SK-MEL-5 (cell line): ENCODE results near the gene TBC1D1. TPM values are rescaled to one million over a fixed set of nuclear protein-coding genes. Genes with fewer than 3 reads are reported as not detected.

Experiments used
- DNase-seq: peaks from one replicate; pipeline ENCODE4 v3.0.0-alpha.2; 2016; ENCODE audit warnings: low read depth, low spot score
- in situ Hi-C: cut with HindIII; loops from 2 replicates; pipeline ENCODE4 v1.10.0; 2016; ENCODE audit warnings: low sequenced_read_pairs, high pct_unique_total_duplicates, low pct_unique_long_range_greater_than_20kb
- polyA plus RNA-seq, 2 experiments: library from polyadenylated mRNA; depleted of rRNA; stranded (reverse); fragments of >200 nt; gene quantifications; 2 replicates each; pipeline ENCODE4 v1.2.3, GENCODE V29; 2015
- total RNA-seq: library from RNA; depleted of rRNA; stranded (reverse); fragments of >200 nt; shearing (Covaris generic); gene quantifications from 2 replicates; pipeline ENCODE4 v1.2.3, GENCODE V29; 2014; rRNA removed

TBC1D1 gene
- total RNA-seq = 51.9 and 54.9 TPM in 2 replicates
- 46.0 and 63.2 TPM in 2 replicates for polyA plus RNA-seq (2015; cell fraction: cytosol; rRNA removed)
- 37.0 and 37.2 TPM in 2 replicates for polyA plus RNA-seq (2015; cell fraction: nucleus; rRNA removed)

DNA sequence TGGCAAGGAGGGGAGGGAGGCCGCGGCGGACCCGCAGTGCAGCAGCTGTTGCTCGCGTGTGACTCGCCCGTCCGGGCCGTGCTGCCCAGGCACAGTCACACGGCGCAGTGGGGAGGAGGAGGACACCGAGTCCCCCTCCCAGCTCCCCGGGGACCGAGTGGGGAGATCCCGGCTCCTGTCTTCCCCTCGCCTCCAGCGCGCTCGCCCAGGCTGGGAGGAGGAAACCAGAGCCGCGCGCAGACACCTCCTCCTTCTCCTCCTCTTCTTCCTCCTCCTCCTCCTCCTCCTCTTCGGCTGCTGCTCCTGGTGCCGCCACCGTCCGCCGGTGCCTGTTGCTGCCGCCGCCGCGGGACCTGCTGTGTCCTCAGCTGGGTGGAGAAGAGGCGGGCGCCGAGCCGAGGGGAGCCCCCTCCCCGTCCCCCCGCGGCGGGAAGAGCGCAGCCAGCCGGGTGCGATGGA is at the start of gene TBC1D1:
Gene TBC1D1 (plus strand): TSS at position 284 of the 459 bp plus-strand sequence. CDS start 11,012 bp downstream, outside the sequence.
- no peak for DNase-seq
- in situ Hi-C loops = no loop called here

- in situ Hi-C loops = no loop called here
- no peak for DNase-seq
Measured at GRCh38 chr4:37844204-37844603, 46.7 kb upstream of the TBC1D1 start.

DNA sequence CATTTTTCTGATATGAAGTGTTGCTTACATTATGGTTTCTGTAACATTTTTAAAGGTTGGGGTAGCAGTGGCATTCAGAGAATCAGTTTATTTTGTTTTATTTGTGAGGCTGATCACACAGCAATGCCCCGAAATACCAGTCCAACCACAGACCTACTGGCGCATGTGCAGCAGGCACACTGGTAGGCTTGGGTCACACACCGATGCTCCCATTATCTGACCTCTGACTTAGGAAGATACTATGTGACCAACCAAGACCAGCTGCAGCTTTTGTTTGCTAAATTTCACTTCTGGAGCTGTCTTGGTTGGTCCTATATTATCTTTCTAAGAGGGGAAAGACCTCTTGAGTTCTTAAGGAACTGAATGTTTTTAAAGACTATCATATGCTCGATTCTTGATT is 45.7 kb upstream of the TBC1D1 start:
- in situ Hi-C loops = no loop called here
- DNase-seq = no peak

DNA sequence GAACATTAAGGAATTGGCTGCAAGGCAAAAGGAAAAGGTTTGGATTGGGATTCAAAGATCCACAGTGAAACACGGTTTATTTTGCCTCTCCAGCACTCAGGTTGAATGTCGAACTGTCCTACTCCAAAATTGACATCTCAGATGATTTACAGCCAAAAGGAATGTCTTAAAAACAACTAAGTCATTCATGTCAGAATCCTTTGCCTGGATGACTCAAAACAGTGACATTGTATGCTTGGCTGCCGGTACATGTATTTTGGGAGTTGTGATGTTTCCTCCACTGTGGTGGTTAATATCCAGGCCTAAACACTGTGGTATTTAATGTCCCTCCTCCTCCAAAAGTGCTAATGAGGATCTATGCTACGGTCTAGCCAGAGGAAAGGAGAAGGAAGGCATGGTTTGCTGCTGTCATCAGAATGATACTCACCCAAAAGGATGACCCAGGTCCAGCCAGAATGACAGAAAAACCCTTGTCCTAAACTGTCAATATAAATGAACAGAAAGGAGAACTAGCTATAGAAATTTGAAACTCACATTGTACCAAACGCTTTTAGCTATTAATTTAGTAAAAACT is 43.5 kb upstream of the TBC1D1 start:
- in situ Hi-C loops = no loop called here
- peak; percentile 56 for DNase-seq

DNA sequence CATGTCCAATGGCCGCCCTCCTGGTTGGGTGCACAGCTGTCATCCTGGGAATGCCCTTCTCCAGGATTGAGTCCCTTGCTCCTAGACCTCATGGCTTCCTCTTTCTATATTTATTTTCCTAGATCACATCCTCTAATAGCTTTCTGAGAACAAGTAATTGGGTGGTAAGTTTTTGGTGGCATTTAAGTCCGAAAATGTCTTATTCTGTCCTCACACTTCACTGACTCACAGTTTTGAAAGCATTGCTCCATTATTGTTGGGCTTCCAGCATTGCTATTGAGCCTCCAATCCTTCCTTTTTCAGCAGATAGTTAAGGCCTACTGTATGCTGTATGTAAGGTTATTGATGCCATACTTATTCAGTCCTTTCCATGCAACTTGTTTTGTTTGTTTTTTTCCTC is 38.5 kb upstream of the TBC1D1 start:
- in situ Hi-C loops = no loop called here
- DNase-seq = no peak

DNA sequence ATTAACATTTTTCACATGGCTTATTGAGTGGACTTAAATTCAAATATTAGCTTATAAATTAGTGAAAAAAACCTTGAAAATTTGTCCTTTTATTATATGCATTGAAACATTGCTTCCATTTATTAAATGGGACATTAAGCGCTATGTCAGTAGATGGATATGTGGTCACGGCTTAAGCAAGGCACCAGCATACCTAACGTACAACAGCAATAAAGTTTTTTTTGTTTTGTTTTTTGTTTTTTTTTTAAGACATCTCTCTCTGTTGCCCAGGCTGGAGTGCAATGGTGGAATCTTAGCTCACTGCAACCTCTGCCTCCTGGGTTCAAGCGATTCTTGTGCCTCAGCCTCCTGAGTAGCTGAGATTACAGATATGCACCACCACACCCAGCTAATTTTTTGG is 32.8 kb upstream of the TBC1D1 start:
- DNase-seq = no peak
- in situ Hi-C loops = no loop called here

DNA sequence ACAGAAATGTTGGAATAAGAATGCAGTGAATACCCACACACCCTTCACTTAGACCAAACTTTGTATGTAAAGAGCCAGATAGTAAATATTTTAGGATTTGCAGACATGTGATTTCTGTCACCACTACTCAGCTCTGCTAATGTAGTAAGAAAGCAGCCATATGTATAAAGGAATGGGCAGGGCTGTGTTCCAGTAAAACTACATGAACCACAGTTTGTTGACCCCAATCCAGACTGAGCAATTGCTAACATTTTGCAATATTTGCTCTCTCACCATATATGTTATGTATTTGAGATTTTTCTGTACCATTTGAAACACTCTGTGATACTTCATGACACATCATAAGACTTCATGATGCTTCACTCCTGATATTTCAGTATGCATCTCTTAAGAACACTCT is 32.0 kb upstream of the TBC1D1 start:
- in situ Hi-C loops = no loop called here

GRCh38 chr4:37860266-37860665 is 30.6 kb upstream of the TBC1D1 start:
- no peak for DNase-seq
- in situ Hi-C loops = no loop called here

More for the DNA sequence above, 32.0 kb upstream of the TBC1D1 start:
- no peak for DNase-seq

- in situ Hi-C loops = no loop called here
- DNase-seq = no peak
Measured at GRCh38 chr4:37862961-37863360, 27.9 kb upstream of the TBC1D1 start.

GRCh38 chr4:37864786-37865185 is 26.1 kb upstream of the TBC1D1 start:
- in situ Hi-C loops = no loop called here
- no peak for DNase-seq

DNA sequence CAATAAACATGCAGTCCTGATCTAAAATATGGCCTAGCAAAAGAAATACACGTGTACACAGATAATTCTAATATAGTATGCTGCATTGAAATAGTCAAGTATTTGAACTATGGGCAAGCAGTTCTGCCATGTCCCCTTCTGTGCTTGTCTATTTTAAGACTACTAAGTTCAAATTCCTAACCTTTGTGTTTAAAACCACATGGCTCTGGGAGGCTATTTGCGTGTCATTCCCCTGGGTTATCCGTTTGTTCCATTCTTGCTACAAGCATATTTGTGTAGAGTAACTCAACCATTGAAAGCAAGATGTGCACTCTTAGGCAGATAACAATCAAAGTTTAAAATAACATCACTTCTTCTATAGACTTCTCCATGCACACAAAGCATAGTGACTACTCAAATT is 25.4 kb upstream of the TBC1D1 start:
- no peak for DNase-seq
- in situ Hi-C loops = no loop called here

- in situ Hi-C loops = no loop called here
- no peak for DNase-seq
Measured at GRCh38 chr4:37867102-37867501, 23.8 kb upstream of the TBC1D1 start.

GRCh38 chr4:37868238-37868637 is 22.6 kb upstream of the TBC1D1 start:
- in situ Hi-C loops = no loop called here
- no peak for DNase-seq

- in situ Hi-C loops = no loop called here
- no peak for DNase-seq
Measured at GRCh38 chr4:37872310-37872988, 18.4 kb upstream of the TBC1D1 start.

- in situ Hi-C loops = no loop called here
- DNase-seq = no peak
Measured at GRCh38 chr4:37873386-37873785, 17.5 kb upstream of the TBC1D1 start.

DNA sequence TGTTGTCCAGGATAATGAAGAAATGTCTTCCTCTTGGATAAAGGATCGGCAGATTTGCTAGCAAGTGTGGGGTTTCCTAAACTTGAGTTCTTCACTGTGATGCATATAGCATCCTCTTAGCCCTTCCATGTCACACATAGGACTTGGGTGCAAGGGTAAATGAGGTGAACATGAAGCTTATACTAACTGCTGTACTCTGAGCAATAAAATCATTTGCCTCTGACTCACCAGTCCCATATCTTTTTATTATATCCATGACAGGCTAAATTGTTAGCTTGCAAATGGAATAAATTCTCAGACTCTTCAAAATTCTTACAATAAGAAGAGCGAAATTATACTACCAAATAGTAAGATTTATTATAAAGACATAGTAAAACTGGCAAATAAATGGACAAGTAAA is 14.7 kb upstream of the TBC1D1 start:
- in situ Hi-C loops = no loop called here
- no peak for DNase-seq

DNA sequence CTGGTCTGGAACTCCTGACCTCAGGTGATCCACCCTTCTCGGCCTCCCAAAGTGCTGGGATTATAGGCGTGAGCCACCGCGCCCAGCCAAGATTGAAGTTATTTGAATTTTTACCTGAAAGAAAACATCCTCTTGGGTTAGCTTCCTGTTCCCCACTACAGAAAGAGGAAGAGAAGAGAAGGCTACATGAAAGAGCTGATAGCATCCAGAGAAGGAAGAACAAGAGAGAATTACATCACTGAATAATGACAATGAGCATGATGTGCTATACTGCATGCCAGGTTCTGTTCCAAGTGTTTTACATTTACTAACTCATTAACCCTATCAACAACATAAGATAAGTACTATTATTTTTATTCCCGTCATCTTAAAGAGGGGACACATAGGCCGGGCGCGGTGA is 11.5 kb upstream of the TBC1D1 start:
- no peak for DNase-seq
- in situ Hi-C loops = no loop called here

- DNase-seq = no peak
- in situ Hi-C loops = no loop called here
Measured at GRCh38 chr4:37881811-37882210, 9.1 kb upstream of the TBC1D1 start.

- DNase-seq = peak; percentile 38
- in situ Hi-C loops = no loop called here
Measured at GRCh38 chr4:37882665-37883296, 8.1 kb upstream of the TBC1D1 start.
